Ramos (cell line): Measurements from ENCODE around the gene CAPZA1.

Experiments
- in situ Hi-C: fragments of 300-500 bp; cut with MboI; formaldehyde crosslinking; loops from one replicate; pipeline ENCODE4 v1.14.3; 2022; ENCODE audit warnings: low sequenced_read_pairs; ENCODE audit not compliant: unreplicated experiment

Gene CAPZA1

DNA sequence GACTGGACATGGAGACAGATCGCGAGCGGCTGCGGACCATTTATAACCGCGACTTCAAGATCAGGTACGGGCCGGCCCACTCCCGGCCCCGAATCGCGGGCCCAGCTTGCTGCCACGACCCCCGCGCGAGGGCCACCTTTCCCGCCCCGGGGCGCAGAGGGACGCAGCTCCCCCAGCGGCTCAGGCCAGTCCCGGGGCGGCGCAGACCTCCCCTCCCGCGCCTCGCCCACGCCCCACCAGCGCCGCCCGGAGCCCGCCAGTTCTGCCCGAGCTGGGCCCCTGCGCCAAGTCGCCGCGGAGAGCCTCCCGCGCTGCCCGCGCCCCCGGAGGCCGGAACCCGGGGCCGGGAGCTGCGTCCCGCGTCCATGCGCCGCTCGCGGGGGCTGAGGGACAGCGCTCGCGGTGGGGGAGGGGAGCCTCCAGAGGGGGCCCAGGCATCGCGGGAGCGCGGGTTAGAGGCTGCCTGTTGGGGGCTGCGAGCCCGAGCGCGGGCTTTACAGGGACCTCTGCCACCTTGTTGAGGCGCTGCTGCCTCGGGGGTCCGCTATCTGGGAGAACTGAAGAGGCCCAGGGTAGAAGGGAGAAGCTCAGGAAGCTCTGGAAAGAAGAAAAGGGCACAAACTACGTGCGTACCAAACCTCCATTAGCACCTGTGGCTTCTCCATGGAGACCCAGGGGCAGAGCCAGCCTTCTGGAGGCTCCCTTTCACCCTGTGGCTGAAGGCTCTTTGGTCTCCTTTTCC, 55.5 kb downstream of the CAPZA1 start:
- in situ Hi-C loops = no loop called here

GRCh38 chr1:112675728-112676381, 56.2 kb downstream of the CAPZA1 start:
- in situ Hi-C loops = no loop called here

- in situ Hi-C loops = no loop called here
Observed at GRCh38 chr1:112676543-112676942, 56.9 kb downstream of the CAPZA1 start.

DNA sequence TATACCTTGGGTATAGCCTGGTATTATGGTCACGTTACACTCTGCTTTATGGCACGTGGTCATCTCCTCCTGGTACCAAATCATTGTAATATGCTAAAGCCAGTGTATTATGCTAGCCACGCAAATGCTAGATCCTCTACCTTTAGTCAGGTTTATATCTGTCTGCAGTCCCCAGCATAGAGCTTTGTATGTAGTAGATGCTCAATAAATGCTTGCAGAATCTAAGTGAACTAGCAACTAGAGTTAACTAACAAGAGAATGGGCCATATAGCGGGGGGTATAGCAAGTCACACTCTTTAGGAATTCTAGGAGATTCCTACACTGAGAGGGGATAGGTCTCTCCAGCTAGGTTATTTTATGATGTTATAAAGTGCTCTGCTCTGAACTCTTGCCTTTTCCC, 57.9 kb downstream of the CAPZA1 start:
- in situ Hi-C loops = no loop called here

DNA sequence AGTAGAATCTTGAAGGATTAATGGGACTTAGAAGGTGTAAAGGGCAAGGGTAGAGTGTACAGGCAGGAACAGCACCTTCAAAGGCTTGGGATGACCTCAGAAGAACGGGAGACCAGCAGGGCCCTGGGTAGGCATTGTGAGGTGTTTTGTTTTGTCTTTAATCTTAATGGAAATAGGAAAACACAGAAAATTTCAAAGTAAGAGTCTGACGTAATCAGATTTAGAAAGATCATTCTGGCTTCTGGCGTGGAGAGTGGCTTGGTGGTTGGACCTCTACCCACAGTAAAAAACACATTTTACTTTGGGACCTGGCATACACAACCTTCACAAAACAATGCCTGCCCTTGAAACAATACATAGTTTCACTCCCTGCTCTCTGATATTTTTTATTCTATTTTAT, 59.0 kb downstream of the CAPZA1 start:
- in situ Hi-C loops = no loop called here

GRCh38 chr1:112685913-112686312, 66.3 kb downstream of the CAPZA1 start:
- in situ Hi-C loops = no loop called here

DNA sequence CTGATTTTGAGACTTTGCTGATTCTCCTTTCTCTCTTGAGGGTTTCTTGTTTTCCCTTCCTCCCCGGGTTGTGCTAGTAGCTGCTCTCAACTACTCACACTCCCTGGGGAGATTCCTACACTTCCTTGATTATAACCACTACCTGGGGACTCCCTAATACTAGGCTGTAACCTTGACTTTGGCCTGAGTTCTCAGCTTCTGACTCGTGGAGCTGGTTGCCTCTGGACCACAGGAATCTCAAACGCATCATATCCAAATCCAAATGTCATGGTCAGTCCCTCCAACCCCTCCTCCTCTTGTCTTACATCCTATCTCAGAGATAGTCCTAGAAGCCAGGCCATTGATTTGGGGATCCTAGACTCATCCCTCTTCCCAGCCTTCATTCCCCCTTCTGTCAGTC, 66.8 kb downstream of the CAPZA1 start:
- in situ Hi-C loops = no loop called here

DNA sequence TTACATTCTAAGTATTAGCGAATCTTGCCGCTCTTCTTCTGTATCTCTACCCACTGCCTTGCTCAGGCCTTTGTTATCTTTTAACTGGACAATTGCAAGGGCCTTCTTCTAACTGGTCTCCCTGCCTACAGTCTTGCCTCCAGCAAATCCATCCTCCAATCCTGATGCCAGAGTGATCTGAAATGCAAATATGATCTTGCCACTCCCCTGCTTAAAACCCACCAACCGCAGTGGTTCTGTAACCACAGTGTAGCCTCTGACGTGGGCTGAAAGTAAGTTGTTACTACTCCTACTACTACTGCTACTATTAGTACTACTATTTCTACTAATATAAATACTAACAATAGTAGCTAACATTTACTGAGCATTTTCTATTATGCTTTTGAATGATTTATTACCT, 67.2 kb downstream of the CAPZA1 start:
- in situ Hi-C loops = no loop called here

GRCh38 chr1:112687361-112687760, 67.7 kb downstream of the CAPZA1 start:
- in situ Hi-C loops = no loop called here

DNA sequence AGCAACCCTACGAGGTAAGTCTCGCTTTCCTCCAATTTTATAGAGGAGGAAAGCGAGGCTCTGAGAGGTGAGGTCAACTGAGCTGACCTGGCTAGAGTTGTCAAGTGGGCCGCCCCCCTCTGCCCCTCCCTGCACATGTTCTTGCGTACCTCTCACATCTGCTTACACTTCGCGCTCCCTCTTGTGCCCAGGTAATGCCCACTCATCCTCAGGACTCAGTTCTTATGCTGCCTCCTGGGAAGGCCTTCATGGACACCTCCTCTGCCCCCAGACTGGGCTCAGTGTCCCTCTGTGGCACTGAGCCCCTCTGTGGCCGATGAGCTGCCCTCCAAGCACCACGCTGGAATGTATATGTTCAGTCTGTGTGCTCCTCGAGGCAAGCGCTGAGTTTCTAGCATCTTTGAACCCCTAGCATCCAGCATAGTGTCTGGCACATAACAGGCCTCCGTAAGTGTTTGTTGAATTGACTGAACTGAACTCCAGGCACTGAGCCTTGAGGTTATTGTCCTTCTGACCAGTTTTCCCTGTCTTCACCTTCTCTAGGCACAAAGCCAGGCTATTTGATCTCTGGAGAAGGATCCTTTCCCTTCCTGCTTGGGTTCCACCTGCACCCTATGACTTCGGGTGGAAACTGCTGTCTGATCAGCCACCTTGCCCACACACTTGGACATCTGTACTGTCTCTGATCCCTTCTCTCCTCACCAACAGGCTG, 68.3 kb downstream of the CAPZA1 start:
- in situ Hi-C loops = no loop called here

GRCh38 chr1:112688781-112689193, 69.2 kb downstream of the CAPZA1 start:
- in situ Hi-C loops = no loop called here

- in situ Hi-C loops = no loop called here
Observed at GRCh38 chr1:112689196-112689841, 69.7 kb downstream of the CAPZA1 start.

- in situ Hi-C loops = no loop called here
Observed at GRCh38 chr1:112689842-112690237, 70.2 kb downstream of the CAPZA1 start.

DNA sequence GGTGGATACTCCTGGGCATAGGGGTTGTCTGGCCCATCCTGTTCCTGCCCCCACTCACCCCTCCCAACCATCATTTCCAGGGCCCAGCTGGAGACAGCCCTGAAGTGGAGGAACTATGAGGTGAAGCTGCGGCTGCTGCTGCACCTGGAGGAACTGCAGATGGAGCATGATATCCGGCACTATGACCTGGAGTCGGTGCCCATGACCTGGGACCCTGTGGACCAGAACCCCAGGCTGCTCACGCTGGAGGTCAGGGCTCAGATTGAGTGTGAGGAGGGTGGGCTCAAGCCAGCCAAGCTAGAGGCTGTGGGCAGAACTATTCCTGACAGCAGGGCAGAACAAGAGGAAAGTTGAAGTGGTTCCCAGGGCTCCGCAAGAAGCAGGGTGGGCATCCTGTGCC, 73.0 kb downstream of the CAPZA1 start:
- in situ Hi-C loops = no loop called here

DNA sequence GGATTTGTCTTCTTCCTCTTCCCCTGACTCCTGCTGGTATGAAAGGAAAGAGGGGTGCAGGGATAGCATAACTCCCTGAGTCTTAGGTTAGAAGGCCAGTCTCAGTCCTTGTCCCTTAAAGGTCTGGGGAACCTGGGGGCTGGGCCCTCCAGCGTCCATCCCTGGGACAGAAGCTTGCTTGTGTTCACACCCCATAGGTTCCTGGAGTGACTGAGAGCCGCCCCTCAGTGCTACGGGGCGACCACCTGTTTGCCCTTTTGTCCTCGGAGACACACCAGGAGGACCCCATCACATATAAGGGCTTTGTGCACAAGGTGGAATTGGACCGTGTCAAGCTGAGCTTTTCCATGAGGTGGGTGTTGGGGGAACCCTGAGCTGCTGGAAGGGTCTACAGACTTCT, 74.2 kb downstream of the CAPZA1 start:
- in situ Hi-C loops = no loop called here

- in situ Hi-C loops = no loop called here
Observed at GRCh38 chr1:112694363-112694929, 74.8 kb downstream of the CAPZA1 start.

DNA sequence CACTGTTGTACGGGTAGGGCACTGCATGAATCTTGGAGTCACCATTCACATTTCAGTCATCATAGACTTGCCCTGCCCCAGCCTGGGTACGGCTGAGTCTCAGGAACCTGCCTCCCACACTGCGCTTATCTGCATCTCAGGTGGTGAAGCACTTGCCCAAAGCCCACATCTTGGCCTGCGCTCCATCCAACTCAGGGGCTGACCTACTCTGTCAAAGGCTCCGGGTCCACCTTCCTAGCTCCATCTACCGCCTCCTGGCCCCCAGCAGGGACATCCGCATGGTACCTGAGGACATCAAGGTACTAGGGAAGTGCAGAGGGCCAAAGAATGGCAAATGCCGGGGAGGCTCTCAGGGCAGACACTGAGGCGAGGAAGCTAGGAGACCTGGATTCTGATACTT, 75.6 kb downstream of the CAPZA1 start:
- in situ Hi-C loops = no loop called here

DNA sequence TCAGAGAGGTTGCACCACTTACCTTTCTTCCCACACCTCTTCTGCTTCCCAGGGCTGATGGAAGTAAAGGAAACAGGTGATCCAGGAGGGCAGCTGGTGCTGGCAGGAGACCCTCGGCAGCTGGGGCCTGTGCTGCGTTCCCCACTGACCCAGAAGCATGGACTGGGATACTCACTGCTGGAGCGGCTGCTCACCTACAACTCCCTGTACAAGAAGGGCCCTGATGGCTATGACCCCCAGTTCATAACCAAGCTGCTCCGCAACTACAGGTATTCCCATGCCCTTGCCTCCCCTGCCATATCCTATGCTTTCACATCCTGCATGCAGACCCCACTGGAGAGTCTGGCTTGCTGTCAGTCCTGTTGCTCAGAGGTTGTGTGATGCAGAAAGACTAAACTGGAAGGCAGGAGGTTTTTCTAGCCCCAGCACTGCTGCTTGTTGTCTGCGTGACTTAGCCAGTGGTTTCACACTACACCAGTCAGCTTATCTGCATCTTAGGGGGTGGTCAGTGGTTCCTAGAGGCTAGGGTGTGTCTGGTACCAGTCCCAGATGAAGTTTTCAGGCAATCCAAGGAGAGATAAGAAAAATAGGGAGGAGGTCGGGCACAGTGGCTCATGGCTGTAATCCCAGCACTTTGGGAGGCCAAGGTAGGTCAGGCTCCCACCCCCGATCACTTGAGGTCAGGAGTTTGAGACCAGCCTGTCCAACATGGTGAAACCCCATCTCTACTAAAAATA, 77.1 kb downstream of the CAPZA1 start:
- in situ Hi-C loops = no loop called here

DNA sequence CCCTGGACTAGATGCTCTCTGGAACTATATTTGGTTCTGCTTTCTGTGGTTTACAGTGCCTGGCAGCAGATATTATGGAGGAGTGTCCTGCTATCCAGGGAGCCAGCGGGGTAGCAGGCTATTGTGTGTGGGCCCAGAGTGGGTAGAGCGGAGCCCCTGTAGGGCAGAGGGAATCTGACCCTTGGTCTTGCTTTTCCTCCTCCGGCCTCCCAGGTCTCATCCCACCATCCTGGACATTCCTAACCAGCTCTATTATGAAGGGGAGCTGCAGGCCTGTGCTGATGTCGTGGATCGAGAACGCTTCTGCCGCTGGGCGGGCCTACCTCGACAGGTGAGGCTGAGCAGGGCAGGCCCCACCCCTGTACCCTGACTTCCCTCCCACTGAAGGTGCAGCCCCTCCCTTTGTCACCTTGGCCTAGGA, 78.2 kb downstream of the CAPZA1 start:
- in situ Hi-C loops = no loop called here
